ENCODE results near the gene NUCB1. TPM values are rescaled to one million over a fixed set of nuclear protein-coding genes. Genes with fewer than 3 reads are reported as not detected.
A peak's percentile ranks its signal among the peaks of the same experiment; 100 is the strongest.
"Not testable (repeated sequence)": the region's sequence is repeated elsewhere in the genome, so short reads cannot be mapped to it uniquely, and the experiment has no call there.

NUCB1 gene
- total and polyA plus RNA-seq, 9 of the 15 experiments (the other 6 are each of a cell fraction or from before 2014, with no cell fraction given), result 3.1 to 153 (median 71.7) TPM

DNA sequence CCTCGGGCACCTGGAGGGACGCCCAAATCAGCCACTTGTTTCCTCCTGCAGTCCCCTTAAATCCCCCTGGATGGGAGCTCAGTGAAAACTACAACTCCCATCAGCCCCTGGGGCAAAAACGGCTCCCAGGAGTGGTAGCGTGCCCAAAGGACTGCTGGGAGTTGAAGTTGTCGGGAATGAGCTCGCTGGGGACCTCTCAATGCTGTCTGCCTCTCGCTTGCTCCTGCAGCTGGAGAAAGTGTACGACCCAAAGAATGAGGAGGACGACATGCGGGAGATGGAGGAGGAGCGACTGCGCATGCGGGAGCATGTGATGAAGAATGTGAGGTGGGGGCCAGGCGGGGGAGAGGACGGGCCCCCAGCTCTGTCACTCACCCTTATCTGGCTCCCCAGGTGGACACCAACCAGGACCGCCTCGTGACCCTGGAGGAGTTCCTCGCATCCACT lies 18.7 kb downstream of the NUCB1 start (continued):
- TF ChIP-seq ZBTB7A (IDR thresholded peaks at IDR 0.05; ENCODE audit: borderline replicate concordance, control insufficient read depth, low read depth, low read length), result peak; percentile 27; the same call in 1 of the 2 replicates
- TF ChIP-seq, protein P1, sequence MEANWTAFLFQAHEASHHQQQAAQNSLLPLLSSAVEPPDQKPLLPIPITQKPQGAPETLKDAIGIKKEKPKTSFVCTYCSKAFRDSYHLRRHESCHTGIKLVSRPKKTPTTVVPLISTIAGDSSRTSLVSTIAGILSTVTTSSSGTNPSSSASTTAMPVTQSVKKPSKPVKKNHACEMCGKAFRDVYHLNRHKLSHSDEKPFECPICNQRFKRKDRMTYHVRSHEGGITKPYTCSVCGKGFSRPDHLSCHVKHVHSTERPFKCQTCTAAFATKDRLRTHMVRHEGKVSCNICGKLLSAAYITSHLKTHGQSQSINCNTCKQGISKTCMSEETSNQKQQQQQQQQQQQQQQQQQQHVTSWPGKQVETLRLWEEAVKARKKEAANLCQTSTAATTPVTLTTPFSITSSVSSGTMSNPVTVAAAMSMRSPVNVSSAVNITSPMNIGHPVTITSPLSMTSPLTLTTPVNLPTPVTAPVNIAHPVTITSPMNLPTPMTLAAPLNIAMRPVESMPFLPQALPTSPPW (CRISPR knock-in tag; IDR thresholded peaks at IDR 0.05), result peak; percentile 93
- TF ChIP-seq ZFP30 (CRISPR knock-in tag; IDR thresholded peaks at IDR 0.05; ENCODE audit: borderline replicate concordance), result no peak
- no peak for TF ChIP-seq TBL1XR1 (IDR thresholded peaks at IDR 0.05; ENCODE audit: low read length in 2 of 2)

DNA sequence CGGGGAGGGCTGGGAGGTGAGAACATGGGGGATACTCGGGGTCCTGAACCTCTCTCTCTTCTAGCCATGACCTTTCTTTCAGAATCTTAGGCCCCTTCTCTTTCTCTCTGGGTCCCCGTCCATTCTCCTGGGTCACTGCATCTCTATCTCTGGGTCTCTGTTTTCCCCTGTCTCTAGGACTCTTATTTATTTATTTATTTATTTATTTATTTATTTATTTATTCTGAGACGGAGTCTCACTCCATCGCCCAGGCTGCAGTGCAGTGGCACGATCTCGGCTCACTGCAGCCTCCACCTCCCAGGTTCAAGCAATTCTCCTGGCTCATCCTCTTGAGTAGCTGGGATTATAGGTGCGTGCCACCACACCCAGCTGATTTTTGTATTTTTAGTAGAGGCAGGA lies 19.2 kb downstream of the NUCB1 start:
- Histone ChIP-seq H3K4me2 (ENCODE audit: insufficient read depth, low read length) (0 out of 2 replicates have a peak overlapping the region, but pooled peaks have one; percentile 10), H3K36me3 (ENCODE audit: control insufficient read depth, insufficient read depth, low read length) (peaks cover 77% of the 10 kb centered on the region; the same call in 2 of the 3 replicates), H3K9ac (ENCODE audit: insufficient read depth in 1 of 2, low read depth in 2 of 2, low read length in 2 of 2) (0 out of 4 replicates have a peak overlapping the region, but pooled peaks of 1 of the 2 experiments have one; percentile 28), H3K4me1 (replicated peaks in 1 of 2; ENCODE audit: control insufficient read depth in 2 of 2, insufficient read depth in 2 of 2, low read length in 2 of 2) (peaks cover 0 to 13% of the 10 kb centered on the region in 2 experiments; a peak in 3 of 5 replicates)
- H3K9me1 ChIP-seq (ENCODE audit: control insufficient read depth, insufficient read depth, low read length); H3K4me3 ChIP-seq; in situ Hi-C loops (cut with MboI); H3K27ac ChIP-seq (ENCODE audit: extremely low read depth, low read depth, low read length); intact Hi-C loops (cut with micrococcal nuclease); H2AFZ ChIP-seq (ENCODE audit: low read depth, low read length); DNase-seq (ENCODE audit: extremely low read depth in 1 of 4, low spot score in 3 of 4); H3K27me3 ChIP-seq (ENCODE audit: control insufficient read depth in 2 of 2, insufficient read depth in 2 of 2, low read length in 2 of 2); FAIRE-seq; H3K79me2 ChIP-seq (ENCODE audit: control insufficient read depth, insufficient read depth, low read length); ATAC-seq; H3K9me3 ChIP-seq (replicated peaks; ENCODE audit: control insufficient read depth, insufficient read depth, low read depth, low read length); CTCF ChIA-PET (ENCODE audit: low intra/inter-chr PET ratio); H4K20me1 ChIP-seq (replicated peaks; ENCODE audit: control insufficient read depth, insufficient read depth, low read length); BruUV-seq (replicated peaks): not testable (repeated sequence)
- POLR2A ChIA-PET, result interaction anchor here (0.5 to 4.7 kb wide), 16 partner anchors 9 to 608 kb away, joined by 3 to 37 read pairs (median 6); partner anchors contain the start of genes DHDH, FTL, NUCB1 and PPP1R15A
- TF ChIP-seq DPF2 (IDR thresholded peaks at IDR 0.05) (peak; percentile 1; the same call in 1 of the 2 replicates), RAD51 (IDR thresholded peaks at IDR 0.05; ENCODE audit: borderline replicate concordance, low read depth) (0 out of 2 replicates have a peak, but pooled peaks have one; percentile 2)
- 78% methylated on average over 8 of the region's 8 CpGs for WGBS (ENCODE audit: insufficient coverage, low coverage, missing lambda C conversion rate)
